ENCODE data around the gene MYG1.

GRCh38 chr12:53274445-53274844, 25.1 kb upstream of the MYG1 start:
- TF ChIP-seq ZNF202 (tag by site-specific recombination; IDR thresholded peaks at IDR 0.05; ENCODE audit: borderline replicate concordance) (no peak), SALL2 (tag by site-specific recombination; IDR thresholded peaks at IDR 0.05; ENCODE audit: borderline replicate concordance) (no peak), CTCF (tag by site-specific recombination; IDR thresholded peaks at IDR 0.05) (no peak), KLF9 (tag by site-specific recombination; IDR thresholded peaks at IDR 0.05; ENCODE audit: low read depth) (peak; percentile 70), YY1 (tag by site-specific recombination; IDR thresholded peaks at IDR 0.05) (no peak), ZNF26 (tag by site-specific recombination; IDR thresholded peaks at IDR 0.05) (no peak), ZNF350 (tag by site-specific recombination; IDR thresholded peaks at IDR 0.05) (no peak), ZNF837 (tag by site-specific recombination; IDR thresholded peaks at IDR 0.05) (no peak), ZNF677 (tag by site-specific recombination; IDR thresholded peaks at IDR 0.05) (no peak), PRDM1 (tag by site-specific recombination; IDR thresholded peaks at IDR 0.05) (no peak), TCF7L2 (IDR thresholded peaks at IDR 0.05; ENCODE audit: borderline replicate concordance, low read depth, low read length) (no peak)
- TF ChIP-seq, protein P1, sequence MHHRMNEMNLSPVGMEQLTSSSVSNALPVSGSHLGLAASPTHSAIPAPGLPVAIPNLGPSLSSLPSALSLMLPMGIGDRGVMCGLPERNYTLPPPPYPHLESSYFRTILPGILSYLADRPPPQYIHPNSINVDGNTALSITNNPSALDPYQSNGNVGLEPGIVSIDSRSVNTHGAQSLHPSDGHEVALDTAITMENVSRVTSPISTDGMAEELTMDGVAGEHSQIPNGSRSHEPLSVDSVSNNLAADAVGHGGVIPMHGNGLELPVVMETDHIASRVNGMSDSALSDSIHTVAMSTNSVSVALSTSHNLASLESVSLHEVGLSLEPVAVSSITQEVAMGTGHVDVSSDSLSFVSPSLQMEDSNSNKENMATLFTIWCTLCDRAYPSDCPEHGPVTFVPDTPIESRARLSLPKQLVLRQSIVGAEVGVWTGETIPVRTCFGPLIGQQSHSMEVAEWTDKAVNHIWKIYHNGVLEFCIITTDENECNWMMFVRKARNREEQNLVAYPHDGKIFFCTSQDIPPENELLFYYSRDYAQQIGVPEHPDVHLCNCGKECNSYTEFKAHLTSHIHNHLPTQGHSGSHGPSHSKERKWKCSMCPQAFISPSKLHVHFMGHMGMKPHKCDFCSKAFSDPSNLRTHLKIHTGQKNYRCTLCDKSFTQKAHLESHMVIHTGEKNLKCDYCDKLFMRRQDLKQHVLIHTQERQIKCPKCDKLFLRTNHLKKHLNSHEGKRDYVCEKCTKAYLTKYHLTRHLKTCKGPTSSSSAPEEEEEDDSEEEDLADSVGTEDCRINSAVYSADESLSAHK (tag by site-specific recombination; IDR thresholded peaks at IDR 0.05): no peak
- TF ChIP-seq, protein P2, sequence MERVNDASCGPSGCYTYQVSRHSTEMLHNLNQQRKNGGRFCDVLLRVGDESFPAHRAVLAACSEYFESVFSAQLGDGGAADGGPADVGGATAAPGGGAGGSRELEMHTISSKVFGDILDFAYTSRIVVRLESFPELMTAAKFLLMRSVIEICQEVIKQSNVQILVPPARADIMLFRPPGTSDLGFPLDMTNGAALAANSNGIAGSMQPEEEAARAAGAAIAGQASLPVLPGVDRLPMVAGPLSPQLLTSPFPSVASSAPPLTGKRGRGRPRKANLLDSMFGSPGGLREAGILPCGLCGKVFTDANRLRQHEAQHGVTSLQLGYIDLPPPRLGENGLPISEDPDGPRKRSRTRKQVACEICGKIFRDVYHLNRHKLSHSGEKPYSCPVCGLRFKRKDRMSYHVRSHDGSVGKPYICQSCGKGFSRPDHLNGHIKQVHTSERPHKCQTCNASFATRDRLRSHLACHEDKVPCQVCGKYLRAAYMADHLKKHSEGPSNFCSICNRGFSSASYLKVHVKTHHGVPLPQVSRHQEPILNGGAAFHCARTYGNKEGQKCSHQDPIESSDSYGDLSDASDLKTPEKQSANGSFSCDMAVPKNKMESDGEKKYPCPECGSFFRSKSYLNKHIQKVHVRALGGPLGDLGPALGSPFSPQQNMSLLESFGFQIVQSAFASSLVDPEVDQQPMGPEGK (tag by site-specific recombination; IDR thresholded peaks at IDR 0.05): no peak
- TF ChIP-seq, protein P3, sequence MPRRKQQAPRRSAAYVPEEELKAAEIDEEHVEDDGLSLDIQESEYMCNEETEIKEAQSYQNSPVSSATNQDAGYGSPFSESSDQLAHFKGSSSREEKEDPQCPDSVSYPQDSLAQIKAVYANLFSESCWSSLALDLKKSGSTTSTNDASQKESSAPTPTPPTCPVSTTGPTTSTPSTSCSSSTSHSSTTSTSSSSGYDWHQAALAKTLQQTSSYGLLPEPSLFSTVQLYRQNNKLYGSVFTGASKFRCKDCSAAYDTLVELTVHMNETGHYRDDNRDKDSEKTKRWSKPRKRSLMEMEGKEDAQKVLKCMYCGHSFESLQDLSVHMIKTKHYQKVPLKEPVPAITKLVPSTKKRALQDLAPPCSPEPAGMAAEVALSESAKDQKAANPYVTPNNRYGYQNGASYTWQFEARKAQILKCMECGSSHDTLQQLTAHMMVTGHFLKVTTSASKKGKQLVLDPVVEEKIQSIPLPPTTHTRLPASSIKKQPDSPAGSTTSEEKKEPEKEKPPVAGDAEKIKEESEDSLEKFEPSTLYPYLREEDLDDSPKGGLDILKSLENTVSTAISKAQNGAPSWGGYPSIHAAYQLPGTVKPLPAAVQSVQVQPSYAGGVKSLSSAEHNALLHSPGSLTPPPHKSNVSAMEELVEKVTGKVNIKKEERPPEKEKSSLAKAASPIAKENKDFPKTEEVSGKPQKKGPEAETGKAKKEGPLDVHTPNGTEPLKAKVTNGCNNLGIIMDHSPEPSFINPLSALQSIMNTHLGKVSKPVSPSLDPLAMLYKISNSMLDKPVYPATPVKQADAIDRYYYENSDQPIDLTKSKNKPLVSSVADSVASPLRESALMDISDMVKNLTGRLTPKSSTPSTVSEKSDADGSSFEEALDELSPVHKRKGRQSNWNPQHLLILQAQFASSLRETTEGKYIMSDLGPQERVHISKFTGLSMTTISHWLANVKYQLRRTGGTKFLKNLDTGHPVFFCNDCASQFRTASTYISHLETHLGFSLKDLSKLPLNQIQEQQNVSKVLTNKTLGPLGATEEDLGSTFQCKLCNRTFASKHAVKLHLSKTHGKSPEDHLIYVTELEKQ (tag by site-specific recombination; IDR thresholded peaks at IDR 0.05; ENCODE audit: borderline replicate concordance): no peak

Measured in HEK293 (cell line).